Kidney glomerular epithelial cell (primary cell): Measurements from ENCODE around the gene MAGEB1.
A peak's percentile ranks its signal among the peaks of the same experiment; 100 is the strongest.

Source experiments
- DNase-seq: peaks from one replicate; lab custom pipeline; 2025; lab: John Stamatoyannopoulos, UW

The MAGEB1 gene, protein sequence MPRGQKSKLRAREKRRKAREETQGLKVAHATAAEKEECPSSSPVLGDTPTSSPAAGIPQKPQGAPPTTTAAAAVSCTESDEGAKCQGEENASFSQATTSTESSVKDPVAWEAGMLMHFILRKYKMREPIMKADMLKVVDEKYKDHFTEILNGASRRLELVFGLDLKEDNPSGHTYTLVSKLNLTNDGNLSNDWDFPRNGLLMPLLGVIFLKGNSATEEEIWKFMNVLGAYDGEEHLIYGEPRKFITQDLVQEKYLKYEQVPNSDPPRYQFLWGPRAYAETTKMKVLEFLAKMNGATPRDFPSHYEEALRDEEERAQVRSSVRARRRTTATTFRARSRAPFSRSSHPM

DNA sequence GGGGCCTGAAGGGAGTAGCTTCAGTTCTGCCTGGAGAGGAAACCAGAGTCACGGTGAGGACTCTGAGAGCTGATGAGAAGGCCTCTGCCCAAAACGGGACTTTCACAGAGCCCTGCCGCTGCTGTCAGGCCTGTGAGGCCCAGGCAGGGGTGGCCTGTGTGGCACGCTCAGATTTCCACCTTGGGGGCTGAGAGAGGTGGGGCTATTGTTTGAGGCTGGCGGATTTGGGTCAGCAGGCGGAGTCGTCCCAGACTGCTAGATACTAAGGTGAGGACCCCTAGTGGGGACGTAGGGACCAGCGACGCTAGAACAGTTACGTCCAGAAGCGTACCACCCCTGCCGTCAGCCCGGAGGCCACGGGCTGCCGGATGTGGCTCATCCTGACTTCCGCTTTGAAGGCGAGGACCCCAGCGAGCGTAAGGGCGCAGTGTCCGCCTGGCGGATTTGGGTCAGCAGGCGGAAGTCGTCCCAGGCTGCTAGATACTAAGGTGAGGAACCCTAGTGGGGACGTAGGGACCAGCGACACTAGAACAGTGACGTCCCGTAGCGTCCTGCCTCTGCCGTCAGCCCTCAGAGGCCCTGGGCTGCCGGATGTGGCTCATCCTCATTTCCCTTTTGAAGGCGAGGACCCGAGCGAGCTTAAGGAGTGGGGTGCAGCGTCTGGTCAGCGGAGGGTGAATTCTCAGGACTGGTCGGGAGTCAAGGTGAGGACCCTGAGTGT, at the start of gene MAGEB1:
MAGEB1 (plus strand) TSS at position 378 of the 721 bp plus-strand sequence. CDS start 3,348 bp downstream, outside the sequence.
- no peak for DNase-seq

DNA sequence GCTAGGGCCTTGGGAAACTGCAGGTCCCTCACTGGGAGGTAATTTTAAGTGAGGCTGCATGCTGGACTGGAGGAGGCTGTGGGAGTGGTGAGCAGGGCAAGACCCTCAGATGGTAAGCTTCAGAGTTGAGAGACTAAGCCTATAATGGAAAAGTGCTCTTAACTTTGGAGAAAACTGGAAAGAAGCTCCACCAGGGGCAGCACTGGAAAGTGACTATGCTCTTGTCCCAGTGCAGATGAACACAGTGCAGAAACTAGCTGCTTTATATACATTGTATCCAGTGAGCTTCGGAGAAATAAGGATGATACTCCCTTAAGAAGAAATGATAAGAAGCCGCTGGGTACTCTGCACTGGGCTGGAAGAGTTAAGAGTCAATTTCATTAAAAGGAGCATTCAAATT, 34.8 kb upstream of the MAGEB1 start:
- DNase-seq: no peak

DNA sequence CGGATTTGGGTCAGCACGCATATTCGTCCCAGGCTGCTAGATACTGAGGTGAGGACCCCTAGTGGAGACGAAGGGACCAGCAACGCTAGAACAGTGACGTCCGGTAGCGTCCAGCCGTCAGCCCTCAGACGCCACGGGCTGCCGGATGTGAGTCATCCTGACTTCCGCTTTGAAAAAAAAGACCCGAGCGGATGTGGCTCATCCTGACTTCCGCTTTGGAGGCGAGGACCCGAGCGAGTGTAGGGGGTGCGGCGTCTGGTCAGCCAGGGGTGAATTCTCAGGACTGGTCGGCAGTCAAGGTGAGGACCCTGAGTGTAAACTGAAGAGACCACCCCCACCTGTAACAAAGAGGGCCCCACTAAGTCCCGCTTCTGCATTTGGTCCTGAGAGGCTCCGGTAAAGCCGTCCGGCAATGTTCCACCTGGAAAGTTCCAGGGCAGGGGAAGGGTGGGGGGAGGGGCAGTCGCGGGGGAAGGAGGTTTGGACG, 31.5 kb upstream of the MAGEB1 start, which contains the start of gene MAGEB2:
MAGEB2 (plus strand) TSS at position 207 of the 487 bp plus-strand sequence. CDS start 3,018 bp downstream, outside the sequence.
- DNase-seq: no peak

DNA sequence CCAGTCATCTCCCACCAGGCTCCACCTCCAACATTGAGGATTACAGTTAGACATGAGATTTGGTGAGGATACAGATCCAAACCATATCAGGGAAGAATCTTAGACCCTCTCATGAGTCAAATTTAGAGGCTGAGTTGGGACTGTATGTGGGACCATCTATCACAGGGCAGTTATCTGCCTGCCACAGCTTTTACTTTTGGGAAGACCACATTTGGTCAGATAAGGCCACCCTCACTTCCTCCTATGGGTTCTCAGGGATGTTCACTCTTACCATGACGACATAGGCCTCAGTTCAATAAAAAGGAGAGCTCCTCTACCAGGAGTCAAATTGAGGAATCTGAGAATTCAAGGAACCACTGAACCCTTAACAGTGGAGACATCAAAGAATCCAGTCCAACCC, 29.5 kb upstream of the MAGEB1 start:
- DNase-seq: no peak

DNA sequence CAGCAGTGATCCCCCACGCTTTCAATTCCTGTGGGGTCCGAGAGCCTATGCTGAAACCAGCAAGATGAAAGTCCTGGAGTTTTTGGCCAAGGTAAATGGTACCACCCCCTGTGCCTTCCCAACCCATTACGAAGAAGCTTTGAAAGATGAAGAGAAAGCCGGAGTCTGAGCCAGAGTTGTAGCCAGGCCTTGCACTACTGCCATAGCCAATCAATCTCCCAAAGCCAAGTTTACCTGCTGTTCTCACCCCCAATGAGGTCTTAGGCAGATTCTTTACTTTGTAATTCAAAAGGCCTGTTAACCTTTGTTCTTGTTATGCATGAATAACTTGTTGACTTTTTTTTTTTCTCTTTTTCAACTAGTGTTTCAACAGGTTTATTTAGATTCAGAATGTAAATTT, 27.6 kb upstream of the MAGEB1 start:
- DNase-seq: no peak

DNA sequence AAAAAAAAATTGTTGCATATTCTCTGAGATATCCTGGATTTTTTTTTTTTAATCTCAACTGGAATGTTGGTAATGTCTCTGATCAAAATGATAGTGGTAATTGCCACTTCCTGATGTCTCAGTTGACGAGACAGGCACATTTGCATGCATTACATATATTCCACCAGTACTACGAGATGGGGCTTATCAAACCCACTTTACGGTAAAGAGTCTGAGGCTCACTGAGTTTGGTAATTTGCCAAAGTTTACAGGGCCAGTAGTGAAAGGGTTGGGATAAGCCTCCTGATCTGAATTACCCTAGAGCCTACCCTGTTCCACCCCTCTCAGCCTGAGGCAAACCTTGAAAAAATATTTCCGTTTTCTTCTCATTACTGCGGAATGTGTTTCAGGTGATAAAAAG, 26.3 kb upstream of the MAGEB1 start:
- no peak for DNase-seq

DNA sequence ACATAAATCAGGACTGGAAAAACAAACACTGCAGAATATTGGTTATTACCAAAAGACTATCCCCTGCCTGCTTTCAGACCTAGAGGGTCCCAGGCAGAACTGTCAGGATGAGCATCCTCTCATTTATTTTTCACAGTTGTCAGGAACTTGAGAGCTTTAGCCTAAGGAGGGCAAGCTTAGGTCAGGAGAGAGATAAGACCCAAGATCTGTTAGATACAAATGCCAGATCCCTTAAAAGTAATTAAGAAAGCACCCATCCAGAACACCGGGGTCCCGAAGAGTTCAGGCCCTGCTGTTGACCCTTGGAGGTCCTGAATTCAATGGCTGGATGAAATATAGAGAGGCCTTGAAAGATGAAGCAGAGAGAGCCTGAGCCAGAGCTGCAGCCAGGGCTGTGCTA, 22.4 kb upstream of the MAGEB1 start:
- no peak for DNase-seq

DNA sequence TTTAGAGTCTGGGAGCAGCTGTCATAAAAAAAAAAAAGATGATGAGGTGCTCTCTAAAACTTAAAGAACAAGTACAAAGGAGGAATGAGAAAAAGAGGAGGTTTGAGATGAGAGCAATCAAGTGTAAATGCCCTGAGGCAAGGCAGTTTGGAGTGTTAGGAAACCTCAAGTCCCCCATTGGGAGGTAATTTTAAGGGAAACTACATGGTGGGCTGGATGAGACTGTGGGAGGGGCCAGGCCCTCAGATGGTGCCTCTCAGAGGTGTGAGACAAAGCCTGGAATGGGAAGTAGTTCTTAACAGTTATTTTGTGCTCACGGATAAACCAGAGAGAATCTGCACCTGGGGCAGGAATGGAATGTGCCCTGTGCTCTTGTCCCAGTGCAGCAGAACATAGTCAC, 18.4 kb upstream of the MAGEB1 start:
- no peak for DNase-seq

DNA sequence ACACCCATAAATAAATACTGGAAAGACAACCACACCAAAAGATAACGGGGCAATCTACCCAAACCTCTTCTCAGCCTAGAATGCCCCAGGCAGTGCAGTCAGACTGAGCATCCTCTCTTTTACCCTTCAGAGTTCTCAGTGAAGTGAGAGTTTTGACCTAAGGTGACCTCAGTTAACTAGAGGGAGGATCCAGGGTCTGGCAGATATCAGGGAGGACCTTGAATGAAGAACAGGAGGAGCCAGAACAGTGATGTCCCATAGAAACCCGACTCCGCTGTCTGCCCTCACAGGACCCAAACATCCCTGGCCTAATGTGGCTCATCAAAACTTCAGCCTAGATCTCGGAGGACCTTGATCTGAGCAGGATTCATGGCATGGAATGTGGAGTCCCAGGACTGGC, 16.6 kb upstream of the MAGEB1 start, which contains the start of gene MAGEB3:
MAGEB3 (plus strand) TSS at position 263 of the 400 bp plus-strand sequence. CDS start 5,268 bp downstream, outside the sequence.
- DNase-seq: no peak

DNA sequence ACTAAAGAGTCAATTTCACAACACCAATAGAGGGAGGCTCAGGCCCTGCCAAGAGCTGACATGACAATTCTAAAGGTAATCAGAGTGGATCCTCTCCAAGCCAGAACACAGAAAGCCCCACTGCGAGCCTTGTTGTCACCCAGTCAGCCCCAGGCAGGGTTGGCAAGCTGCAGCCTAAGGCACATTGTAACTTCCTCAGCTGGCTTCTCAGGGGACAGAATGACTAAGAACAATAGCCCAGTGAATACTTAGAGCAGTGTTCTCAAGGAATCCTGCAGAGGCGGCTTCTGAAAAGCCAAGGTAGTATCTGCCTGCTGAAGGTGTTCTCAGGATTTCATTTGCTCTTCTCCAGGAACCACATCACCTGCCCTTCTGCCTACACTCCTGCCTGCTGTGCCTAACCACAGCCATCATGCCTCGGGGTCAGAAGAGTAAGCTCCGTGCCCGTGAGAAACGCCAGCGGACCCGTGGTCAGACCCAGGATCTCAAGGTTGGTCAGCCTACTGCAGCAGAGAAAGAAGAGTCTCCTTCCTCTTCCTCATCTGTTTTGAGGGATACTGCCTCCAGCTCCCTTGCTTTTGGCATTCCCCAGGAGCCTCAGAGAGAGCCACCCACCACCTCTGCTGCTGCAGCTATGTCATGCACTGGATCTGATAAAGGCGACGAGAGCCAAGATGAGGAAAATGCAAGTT, 5.1 kb upstream of the MAGEB1 start, which contains the start of gene MAGEB4:
MAGEB4 (plus strand) TSS at position 277 of the 692 bp plus-strand sequence; CDS start at position 413, 136 bp downstream.
- no peak for DNase-seq

DNA sequence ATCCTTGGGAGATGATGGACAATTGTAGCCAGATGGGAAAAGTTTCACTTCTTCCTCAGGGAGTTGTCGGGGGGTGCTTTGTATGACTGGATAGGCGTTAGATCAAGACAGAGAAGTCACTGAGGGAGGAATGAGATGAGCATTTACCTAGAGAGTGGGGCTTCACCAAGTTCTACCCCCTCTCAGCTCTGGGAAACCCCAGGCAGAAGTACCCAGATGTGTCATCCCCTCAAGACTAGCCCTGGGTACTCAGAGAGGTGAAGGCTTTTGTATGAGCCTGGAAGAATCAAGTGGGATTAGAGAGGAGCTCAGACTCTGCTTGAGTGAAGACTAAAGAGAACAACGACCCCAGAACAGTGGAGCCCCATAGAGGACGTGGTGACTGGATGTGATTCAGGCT, 1.9 kb downstream of the MAGEB1 start:
- no peak for DNase-seq

DNA sequence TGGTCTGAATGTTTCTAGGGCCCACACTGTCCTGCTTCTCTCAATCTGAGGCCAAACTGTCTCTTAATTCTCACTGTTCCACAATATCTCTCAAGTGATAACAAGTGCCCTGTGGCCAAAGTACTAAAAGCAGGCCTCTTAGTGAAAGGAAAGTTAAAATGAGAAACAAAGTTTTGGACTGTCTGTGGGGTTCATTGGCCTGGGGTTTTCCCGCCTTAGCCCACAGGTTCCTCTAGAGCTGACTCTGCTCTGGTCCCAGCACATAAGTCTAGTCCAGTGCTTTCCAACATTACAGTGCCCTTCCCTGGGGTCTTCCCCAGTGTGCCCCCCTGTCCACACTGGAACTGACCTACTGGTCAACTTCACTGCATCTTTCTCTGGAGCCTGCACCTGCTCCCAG, 6.3 kb downstream of the MAGEB1 start:
- DNase-seq: no peak

DNA sequence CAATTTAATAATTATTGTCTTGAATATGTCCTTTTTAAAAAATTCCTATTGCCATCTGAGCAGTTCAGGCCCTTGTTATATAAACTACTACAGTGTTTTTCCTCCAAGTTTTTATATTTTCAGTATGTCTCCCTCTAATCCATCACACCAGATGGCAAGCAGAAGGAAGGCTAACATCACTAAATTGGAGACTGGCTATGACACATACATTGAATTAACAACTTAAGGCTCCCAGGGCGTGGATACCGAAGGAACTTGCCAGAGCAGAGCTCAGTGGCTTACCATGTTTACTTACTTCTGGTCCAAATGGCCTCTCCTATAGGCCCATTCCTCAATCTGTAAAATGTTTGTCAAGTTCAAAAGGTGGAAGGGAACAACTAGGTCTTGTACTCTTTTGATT, 13.0 kb downstream of the MAGEB1 start:
- no peak for DNase-seq

DNA sequence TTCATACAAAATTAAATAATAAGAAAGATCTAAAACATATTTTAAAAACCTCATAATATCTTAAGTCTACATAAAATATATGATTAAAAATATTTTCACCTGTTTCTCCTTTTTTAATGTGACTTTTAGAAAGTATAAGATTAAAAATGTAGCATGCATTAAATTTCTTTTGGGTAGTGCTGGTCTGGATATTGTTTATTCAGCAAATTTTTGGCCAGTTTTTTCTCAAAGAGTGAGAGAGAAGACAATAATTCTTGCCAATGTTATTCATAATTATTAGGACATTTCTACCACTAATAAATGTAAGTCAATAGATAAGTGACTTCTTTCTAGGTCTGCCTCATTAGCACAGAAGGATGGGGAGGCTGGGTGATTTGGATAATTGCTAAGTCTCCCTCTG, 14.1 kb downstream of the MAGEB1 start:
- no peak for DNase-seq

DNA sequence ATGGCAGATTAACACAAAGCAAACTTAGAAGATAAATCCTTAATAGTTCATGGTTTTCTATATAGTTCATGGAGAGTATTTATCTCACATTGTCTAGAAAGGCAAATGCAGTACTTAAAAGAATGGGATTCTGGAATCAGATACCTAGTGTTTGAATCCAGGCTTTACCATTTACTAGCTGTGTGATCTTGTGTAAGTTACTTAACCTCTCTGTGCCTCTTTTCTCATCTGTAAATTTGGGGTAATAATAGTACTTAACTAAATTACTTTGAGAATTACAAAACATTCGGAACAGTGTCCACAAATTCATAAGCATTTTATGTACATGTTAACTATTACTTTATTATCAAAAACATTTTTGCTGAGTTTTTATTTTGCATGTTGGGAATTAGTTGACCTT, 15.8 kb downstream of the MAGEB1 start:
- DNase-seq: no peak

DNA sequence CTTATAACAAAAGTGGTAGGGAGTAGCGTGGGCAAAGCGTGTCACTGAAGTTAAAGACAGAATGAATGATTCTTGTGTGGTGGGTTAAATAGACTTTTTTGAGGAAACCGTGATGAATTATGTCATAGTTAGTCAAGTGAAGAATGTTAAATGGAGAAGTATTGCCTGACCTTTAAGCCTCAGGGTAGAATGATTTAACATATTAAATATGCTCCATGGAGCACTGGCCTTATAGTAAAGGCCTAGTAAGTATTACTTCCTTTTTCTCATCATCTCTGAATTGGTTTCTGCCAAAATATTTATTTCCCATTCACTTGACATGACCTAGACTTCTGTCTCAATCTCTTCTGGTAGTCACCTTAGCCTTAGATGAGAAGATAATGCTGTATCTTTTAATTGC, 23.7 kb downstream of the MAGEB1 start:
- DNase-seq: no peak

DNA sequence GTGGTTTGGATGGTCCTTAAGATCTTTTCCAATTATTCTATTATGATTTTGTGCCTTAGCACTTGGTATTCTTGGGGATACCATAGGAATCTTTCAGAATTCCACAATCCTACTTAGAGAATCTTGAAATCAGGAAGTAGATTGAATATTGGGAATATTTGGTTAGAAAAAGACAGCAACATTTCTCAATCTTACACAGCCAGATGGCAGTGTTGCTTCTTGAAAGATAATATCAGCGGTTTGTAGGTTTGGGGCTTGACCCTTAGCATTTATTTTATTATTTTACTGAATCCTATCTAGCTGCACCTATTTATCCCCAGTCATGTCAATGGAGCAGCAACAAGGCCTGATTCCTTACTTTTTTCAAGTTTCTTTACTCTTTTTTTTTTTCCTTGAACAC, 28.6 kb downstream of the MAGEB1 start:
- DNase-seq: peak; percentile 28

DNA sequence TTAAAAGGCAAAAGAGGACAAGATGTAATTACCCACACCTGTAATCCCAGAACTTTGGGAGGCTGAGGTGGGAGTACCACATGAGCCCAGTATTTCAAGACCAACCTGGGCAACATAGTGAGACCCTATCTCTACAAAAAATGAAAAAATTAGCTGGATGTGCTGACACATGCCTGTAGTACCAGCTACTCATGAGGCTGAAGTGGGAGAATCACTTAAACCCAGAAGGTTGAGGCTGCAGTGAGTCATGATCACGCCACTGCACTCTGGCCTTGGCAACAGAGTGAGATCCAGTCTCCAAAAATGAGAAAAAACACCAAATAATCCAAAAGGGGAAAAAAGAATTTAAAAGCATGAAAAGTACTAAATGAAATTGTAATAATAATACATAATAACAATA, 31.4 kb downstream of the MAGEB1 start:
- no peak for DNase-seq

DNA sequence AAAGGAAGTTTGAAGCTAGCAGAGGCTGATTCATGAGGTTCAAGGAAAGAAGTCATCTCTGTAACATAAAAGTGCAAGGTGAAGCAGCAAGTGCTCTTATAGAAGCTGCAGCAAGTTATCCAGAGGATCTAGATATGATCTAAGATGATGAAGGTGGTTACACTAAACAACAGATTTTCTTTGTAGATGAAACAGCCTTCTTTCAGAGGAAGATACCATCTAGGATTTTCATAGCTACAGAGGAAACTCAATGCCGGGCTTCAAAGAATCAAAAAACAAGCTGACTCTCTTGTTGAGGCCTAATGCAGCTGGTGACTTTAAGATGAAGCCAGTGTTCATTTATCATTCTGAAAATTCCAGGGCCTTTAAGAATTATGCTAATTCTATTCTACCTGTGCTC, 33.5 kb downstream of the MAGEB1 start:
- DNase-seq: no peak

DNA sequence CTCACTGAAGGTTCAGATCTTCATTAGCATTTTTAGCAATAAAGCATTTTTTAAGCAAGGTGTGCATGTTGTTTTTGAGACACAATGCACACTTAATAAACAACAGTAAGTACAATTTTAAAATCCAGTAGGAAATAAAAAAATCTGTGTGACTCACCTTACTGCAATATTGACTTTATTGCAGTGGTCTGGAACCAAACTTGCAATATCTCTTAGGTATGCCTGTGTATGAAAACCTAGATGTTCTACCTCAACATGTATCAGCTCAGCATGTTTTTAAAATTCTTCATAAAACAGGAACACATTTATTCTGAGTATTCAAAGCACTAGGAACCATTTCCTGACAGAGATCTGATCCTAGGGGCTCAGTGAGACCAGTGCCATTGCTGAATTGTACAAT, 35.6 kb downstream of the MAGEB1 start:
- no peak for DNase-seq

DNA sequence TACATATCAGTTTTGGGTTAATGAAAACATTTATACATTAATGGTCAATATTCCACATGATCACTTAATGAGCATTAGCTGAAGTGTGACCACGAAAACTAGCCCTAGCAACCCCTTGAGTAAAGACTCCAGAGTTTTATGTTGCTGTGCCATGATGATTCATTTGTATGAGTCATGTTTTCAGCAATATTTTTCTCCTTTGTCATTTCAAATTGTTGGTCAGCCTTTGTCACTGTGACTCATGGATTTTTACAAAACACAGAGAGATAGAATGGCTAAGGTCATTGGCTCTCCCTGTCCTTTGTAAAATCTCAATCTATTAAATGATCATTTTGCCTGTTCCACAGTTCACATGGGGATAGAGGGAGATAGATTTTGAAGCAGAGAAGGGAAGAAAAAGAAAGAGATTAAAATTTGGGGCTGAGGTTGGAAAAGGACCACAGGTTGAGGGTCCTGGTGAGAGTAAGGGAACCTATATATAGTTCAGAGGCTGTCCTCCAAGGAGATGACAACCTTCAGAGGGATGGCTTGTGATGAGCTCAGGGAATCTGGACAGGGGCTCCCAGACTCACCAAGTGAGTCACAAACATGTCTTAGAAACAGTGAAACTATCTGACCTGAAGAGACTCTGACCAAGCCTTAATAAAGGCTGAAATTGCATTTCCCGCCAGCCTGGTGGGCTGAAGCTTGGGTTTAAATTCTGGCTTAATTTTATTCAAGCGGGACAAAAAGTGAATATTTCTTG, 36.7 kb downstream of the MAGEB1 start:
- peak; percentile 84 for DNase-seq
